Right cardiac atrium (tissue), 5 donors: ENCODE measurements around the gene KCNIP1. TPM values are rescaled to one million over a fixed set of nuclear protein-coding genes. Genes with fewer than 3 reads are reported as not detected.

ENCODE experiments used
- ATAC-seq, 2 donors: fragments of 200-7000 bp; cut with Tn5 transposase; one replicate each; pipeline versions ENCODE4 v1.8.0 to v1.9.1; 2020; ENCODE audit warnings: moderate library complexity in 2 of 2, mild to moderate bottlenecking in 1 of 2
- DNase-seq, 3 donors: peaks; one replicate each; pipeline ENCODE4 v3.0.0-alpha.2; 2020
- H3K27ac ChIP-seq: one replicate; pipeline ENCODE4 v1.5.1; 2013; ENCODE audit warnings: mild to moderate bottlenecking, low read length, control low read depth, moderate library complexity
- H3K27me3 ChIP-seq: one replicate; pipeline ENCODE4 v1.6.1; 2013; ENCODE audit not compliant: control insufficient read depth, insufficient read depth
- H3K4me1 ChIP-seq: one replicate; pipeline ENCODE4 v1.6.1; 2013; ENCODE audit warnings: low read length; ENCODE audit not compliant: control insufficient read depth, insufficient read depth
- H3K4me3 ChIP-seq: one replicate; pipeline ENCODE4 v1.5.1; 2013; ENCODE audit warnings: low read length, control low read depth
- H3K9me3 ChIP-seq: one replicate; pipeline ENCODE4 v1.6.1; 2013; ENCODE audit warnings: low read length; ENCODE audit not compliant: control insufficient read depth
- WGBS: extraction: QIAGEN DNeasy Blood & Tissue Kit; methylation state at CpG from one replicate; pipeline ENCODE4 v1.1.7; 2013; 5-methylcytosine and 5-hydroxymethylcytosine counted together
- intact Hi-C, 4 donors: fragments of 100-400 bp; cut with DNase I; formaldehyde crosslinking; loops; one replicate each; pipeline versions ENCODE4 v1.11.0 to v1.14.0; 2022 to 2023
- polyA plus RNA-seq: library from polyadenylated mRNA; stranded (reverse); fragments of 200-250 nt; gene quantifications from one replicate; pipeline ENCODE4 v1.2.3, GENCODE V29; 2013
- total RNA-seq, 4 donors: library from RNA; stranded (reverse); fragmentation: NEBNext Ultra II Directional; extraction: Animal tissue kit (Norgen Biotek cat#: 25700); gene quantifications; one replicate each; pipeline ENCODE4 v1.2.1, GENCODE V29; 2021
- donor health status: healthy with polysubstance abuse.
- donor health status: DM: no; HTN: yes; CAD: no.
- donor health status: DM: no; HTN: no; CAD: no.
- donor health status: DM: no; HTN: yes; CAD: no; lungs with severe emphysema.
- donor health status: DM: yes; HTN: yes; CAD: no.

Gene KCNIP1
- total and polyA plus RNA-seq, 5 donors: 0.11 TPM; not detected in 4

DNA sequence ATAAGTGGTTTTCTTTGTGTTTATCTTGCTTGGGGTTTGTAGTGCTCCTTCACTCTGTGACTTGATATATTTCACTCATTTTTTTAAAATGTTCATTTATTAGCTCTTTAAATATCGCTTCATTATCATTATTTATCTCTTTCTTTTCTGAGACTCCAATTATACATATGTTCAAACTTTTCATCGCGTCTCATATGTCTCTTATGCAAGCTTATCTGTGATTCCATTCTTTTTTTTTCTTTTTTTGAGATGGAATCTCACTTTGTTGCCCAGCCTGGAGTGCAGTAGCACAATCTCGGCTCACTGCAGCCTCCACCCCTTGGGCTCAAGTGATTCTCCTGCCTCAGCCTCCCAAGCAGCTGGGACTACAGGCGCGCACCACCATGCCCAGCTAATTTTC, 205.8 kb downstream of the KCNIP1 start:
- Histone ChIP-seq H3K4me1 (no peaks in the 10 kb centered on the region), H3K27ac (no peak overlapping the region), H3K9me3 (no peaks in the 10 kb centered on the region), H3K4me3 (no peak overlapping the region), H3K27me3 (no peaks in the 10 kb centered on the region)
- intact Hi-C loops: no loop called here
- DNase-seq (no peak), ATAC-seq (no peak)
- 85% methylated on average over 6 of the region's 6 CpGs for WGBS

DNA sequence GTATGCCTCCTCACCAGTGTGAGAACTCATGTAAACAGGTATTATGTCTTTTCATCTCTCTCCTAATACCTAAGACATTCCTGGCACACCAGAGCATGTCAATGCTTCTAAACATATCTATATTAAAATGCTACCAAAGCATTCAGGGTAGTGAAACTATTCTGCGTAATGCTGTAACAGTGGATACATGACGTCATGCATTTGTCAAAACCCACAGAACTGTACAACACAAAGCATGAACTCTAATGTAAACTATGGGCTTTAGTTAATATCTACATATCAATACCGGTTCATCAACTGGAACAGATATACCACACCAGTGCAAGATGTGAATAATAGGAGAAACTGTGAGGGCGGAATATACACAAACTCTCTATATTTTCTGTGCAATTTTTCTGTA, 207.5 kb downstream of the KCNIP1 start:
- no peak for ATAC-seq
- Histone ChIP-seq H3K4me3 (no peak overlapping the region), H3K4me1 (no peaks in the 10 kb centered on the region), H3K27me3 (no peaks in the 10 kb centered on the region), H3K9me3 (no peaks in the 10 kb centered on the region), H3K27ac (no peak overlapping the region)
- intact Hi-C loops: no loop called here
- 95% methylated on average over 4 of the region's 4 CpGs for WGBS
- DNase-seq: no peak

- DNase-seq (no peak), ATAC-seq (no peak)
- intact Hi-C loops: no loop called here
- Histone ChIP-seq H3K4me1 (no peaks in the 10 kb centered on the region), H3K27me3 (no peaks in the 10 kb centered on the region), H3K4me3 (no peak overlapping the region), H3K27ac (no peak overlapping the region), H3K9me3 (no peaks in the 10 kb centered on the region)
- 92% methylated on average over 5 of the region's 5 CpGs for WGBS
Measured at GRCh38 chr5:170715141-170715540, 211.3 kb downstream of the KCNIP1 start.

DNA sequence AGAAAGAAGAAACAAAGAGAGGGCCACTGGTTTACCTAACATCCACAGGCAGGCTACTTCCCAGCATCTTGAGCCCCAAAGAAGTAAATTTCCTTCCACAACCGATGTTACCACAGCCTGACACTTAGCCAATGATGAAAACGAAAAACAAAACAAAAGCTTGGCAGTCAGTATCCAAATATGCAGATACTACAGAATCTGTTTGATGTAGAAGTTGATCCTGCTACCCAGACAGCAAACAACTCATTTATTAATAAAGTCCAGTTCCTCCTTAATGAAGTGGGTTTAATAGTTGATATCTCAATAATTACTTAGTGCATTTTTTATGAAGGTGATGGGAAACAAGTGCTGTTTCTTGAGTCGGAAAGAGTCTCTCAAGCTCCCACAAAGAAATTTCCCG, 212.6 kb downstream of the KCNIP1 start:
- no peaks in the 10 kb centered on the region for H3K9me3 ChIP-seq
- no peak overlapping the region for H3K4me3 ChIP-seq
- no peaks in the 10 kb centered on the region for H3K4me1 ChIP-seq
- intact Hi-C loops: no loop called here
- no peaks in the 10 kb centered on the region for H3K27me3 ChIP-seq
- H3K27ac ChIP-seq: no peak overlapping the region
- no peak for ATAC-seq
- WGBS: 45% methylated on average over 4 of the region's 4 CpGs
- DNase-seq: no peak

DNA sequence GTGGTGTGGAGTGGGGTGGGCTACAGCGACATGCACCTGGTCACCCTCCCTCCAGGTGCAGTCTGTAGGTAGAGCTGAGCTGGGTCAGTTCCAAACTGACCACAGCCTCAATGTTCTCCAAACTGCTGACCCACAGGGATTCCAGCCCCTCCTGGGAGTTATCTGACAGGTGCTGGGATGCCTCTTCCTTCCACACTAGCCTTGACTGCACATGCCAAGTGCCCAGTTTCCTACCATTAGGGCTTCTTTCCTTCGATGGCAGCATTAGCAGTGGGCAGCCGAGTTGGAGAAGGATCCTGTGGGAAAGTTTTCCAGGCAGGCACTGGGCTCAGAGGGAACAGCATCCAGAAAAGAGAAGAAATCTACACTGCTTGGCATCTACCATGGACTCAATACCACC, 215.7 kb downstream of the KCNIP1 start:
- no peak overlapping the region for H3K27ac ChIP-seq
- DNase-seq: no peak
- no peak for ATAC-seq
- H3K4me3 ChIP-seq: no peak overlapping the region
- 87% methylated on average over 3 of the region's 3 CpGs for WGBS
- intact Hi-C loops: no loop called here
- H3K27me3 ChIP-seq: no peaks in the 10 kb centered on the region
- H3K4me1 ChIP-seq: no peaks in the 10 kb centered on the region
- H3K9me3 ChIP-seq: no peaks in the 10 kb centered on the region

GRCh38 chr5:170720179-170720578, 216.4 kb downstream of the KCNIP1 start:
- intact Hi-C loops: no loop called here
- no peak for ATAC-seq
- no peak for DNase-seq
- Histone ChIP-seq H3K27ac (no peak overlapping the region), H3K9me3 (no peaks in the 10 kb centered on the region), H3K4me3 (no peak overlapping the region), H3K4me1 (no peaks in the 10 kb centered on the region), H3K27me3 (no peaks in the 10 kb centered on the region)
- 76% methylated on average over 4 of the region's 4 CpGs for WGBS

DNA sequence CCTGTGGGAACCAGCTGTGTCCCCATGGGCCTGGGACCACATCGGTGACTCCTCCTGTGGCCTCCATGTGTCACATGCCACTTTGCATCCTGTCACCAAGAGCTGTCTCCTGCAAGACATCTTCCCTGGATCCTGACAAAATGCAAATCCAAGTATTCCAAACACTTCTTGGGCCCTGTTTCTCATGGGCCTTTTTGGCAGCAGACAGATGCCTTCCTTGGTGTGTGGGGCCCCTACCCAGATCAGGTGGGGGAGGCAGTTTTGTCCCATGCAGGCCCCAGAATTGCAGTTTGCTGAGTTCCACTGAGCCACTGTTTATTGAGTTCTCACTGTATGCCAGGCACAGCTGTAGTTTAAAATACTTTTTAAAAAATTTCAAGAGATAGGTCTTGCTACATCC, 217.2 kb downstream of the KCNIP1 start:
- ATAC-seq: no peak
- intact Hi-C loops: no loop called here

DNA sequence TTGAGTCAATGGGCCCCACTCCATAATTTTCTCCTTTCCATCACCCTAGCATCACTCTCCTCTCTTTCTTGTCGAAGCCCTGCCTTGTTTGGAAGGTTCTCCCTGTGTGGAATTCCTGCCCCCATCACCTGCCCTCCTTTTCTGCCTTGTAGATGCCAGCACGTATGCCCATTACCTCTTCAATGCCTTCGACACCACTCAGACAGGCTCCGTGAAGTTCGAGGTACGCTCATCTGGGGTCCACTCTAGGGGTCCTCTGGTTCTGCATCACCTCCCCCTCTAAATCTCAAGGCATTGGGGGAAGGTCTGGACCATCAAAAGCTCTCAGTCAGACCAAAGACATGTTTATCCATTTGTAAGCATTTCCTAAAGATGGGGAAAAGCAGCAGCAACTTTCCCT, 217.9 kb downstream of the KCNIP1 start:
- no peak for ATAC-seq
- no peaks in the 10 kb centered on the region for H3K27me3 ChIP-seq
- 89% methylated on average over 6 of the region's 6 CpGs for WGBS
- H3K4me1 ChIP-seq: no peaks in the 10 kb centered on the region
- no peaks in the 10 kb centered on the region for H3K9me3 ChIP-seq
- H3K4me3 ChIP-seq: no peak overlapping the region
- no peak overlapping the region for H3K27ac ChIP-seq
- no peak for DNase-seq
- intact Hi-C loops: no loop called here

More for the DNA sequence above, 217.2 kb downstream of the KCNIP1 start:
- Histone ChIP-seq H3K27me3 (no peaks in the 10 kb centered on the region), H3K4me3 (no peak overlapping the region), H3K9me3 (no peaks in the 10 kb centered on the region), H3K27ac (no peak overlapping the region), H3K4me1 (no peaks in the 10 kb centered on the region)
- DNase-seq: no peak
- 63% methylated on average over 1 of the region's 1 CpG for WGBS

- no peaks in the 10 kb centered on the region for H3K9me3 ChIP-seq
- intact Hi-C loops: no loop called here
- 78% methylated on average over 3 of the region's 3 CpGs for WGBS
- no peaks in the 10 kb centered on the region for H3K27me3 ChIP-seq
- DNase-seq: no peak
- H3K4me3 ChIP-seq: no peak overlapping the region
- ATAC-seq: no peak
- no peak overlapping the region for H3K27ac ChIP-seq
- no peaks in the 10 kb centered on the region for H3K4me1 ChIP-seq
Measured at GRCh38 chr5:170722316-170722715, 218.5 kb downstream of the KCNIP1 start.

DNA sequence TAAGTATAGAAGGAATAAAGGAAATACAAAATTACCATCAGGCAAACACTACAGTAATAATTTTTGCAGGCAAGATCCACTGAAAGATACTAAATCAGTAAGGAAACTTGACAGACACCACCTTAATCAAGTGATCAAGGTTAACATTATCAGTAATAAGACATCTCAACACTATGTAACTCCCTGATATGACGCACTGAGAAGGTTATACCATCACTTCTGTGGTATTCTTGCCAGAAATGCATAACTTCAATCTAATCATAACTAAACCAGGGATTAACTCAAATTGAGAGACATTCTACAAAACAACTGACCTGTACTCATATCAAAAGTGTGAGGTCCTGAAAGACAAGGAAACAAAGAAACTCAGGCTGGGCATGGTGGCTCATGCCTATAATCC, 227.2 kb downstream of the KCNIP1 start:
- Histone ChIP-seq H3K4me3 (no peak overlapping the region), H3K27me3 (no peaks in the 10 kb centered on the region), H3K27ac (no peak overlapping the region), H3K9me3 (no peaks in the 10 kb centered on the region), H3K4me1 (no peaks in the 10 kb centered on the region)
- DNase-seq (no peak), ATAC-seq (no peak)
- intact Hi-C loops: no loop called here
- 85% methylated on average over 1 of the region's 1 CpG for WGBS

DNA sequence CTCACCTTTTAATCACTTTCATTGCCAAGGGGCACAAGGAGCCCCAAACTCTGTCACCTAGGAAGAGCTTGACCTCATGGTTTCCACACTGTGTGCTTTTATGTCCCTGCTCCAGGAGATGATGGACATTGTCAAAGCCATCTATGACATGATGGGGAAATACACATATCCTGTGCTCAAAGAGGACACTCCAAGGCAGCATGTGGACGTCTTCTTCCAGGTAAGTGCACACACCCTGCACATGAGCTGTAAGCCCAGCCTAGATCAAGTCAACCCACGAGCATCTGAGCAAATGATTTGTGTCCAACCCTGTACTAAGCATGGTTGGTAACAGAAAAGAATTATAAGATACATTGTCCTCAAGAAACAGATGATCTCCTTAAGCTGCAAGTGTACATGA, 228.9 kb downstream of the KCNIP1 start:
- intact Hi-C loops: no loop called here
- WGBS: 67% methylated on average over 2 of the region's 2 CpGs
- DNase-seq: no peak
- no peaks in the 10 kb centered on the region for H3K9me3 ChIP-seq
- H3K27me3 ChIP-seq: no peaks in the 10 kb centered on the region
- ATAC-seq: no peak
- no peak overlapping the region for H3K4me3 ChIP-seq
- H3K4me1 ChIP-seq: no peaks in the 10 kb centered on the region
- no peak overlapping the region for H3K27ac ChIP-seq

GRCh38 chr5:170736966-170737365, 233.1 kb downstream of the KCNIP1 start:
- no peaks in the 10 kb centered on the region for H3K4me1 ChIP-seq
- DNase-seq (no peak), ATAC-seq (no peak)
- H3K27ac ChIP-seq: no peak overlapping the region
- intact Hi-C loops: no loop called here
- WGBS: 45% methylated on average over 3 of the region's 3 CpGs
- H3K9me3 ChIP-seq: no peaks in the 10 kb centered on the region
- no peaks in the 10 kb centered on the region for H3K27me3 ChIP-seq
- no peak overlapping the region for H3K4me3 ChIP-seq
